K562 (cell line): Measurements from ENCODE around the gene AK4. TPM values are rescaled to one million over a fixed set of nuclear protein-coding genes. Genes with fewer than 3 reads are reported as not detected.

Experiments used
- ARID1B ChIP-seq: fragments of 450-650 bp; IDR thresholded peaks from 2 replicates; pipeline ENCODE4 v1.6.1; 2016; ENCODE audit warnings: antibody characterized with exemption, mild to moderate bottlenecking, inconsistent platforms
- ATF1 ChIP-seq, 2 experiments: fragments of 450-650 bp in 1 of 2; IDR thresholded peaks; 2 replicates each; pipeline ENCODE4 v1.6.1; 2016; ENCODE audit warnings: missing compliant biosample characterization in 1 of 2, missing genetic modification characterization in 1 of 2
- CREB1 ChIP-seq, 2 experiments: sonication (generic) in 1 of 2; formaldehyde crosslinking in 1 of 2; IDR thresholded peaks; 2 replicates each; pipeline versions ENCODE4 v1.6.1 to v1.8.0; 2012 to 2022; ENCODE audit warnings: inconsistent platforms in 1 of 2, mild to moderate bottlenecking in 1 of 2, missing genetic modification reagents in 1 of 2, moderate library complexity in 1 of 2
- NBN ChIP-seq: fragments of 450-650 bp; IDR thresholded peaks from 2 replicates; pipeline ENCODE4 v1.6.1; 2016; ENCODE audit warnings: low read depth, mild to moderate bottlenecking
- PHF8 ChIP-seq: fragments of 200-600 bp; sonication (generic); IDR thresholded peaks from 2 replicates; pipeline ENCODE4 v1.6.1; 2012; ENCODE audit warnings: mixed run types, mild to moderate bottlenecking, inconsistent platforms, low read length, moderate library complexity, borderline replicate concordance
- SP1 ChIP-seq: sonication (generic); formaldehyde crosslinking; IDR thresholded peaks from 2 replicates; pipeline ENCODE4 v1.8.1; 2022; ENCODE audit warnings: mild to moderate bottlenecking, missing genetic modification reagents
- TAL1 ChIP-seq: fragments of 450-650 bp; IDR thresholded peaks from 2 replicates; pipeline ENCODE4 v1.6.1; 2016; ENCODE audit warnings: mild to moderate bottlenecking
- TCF3 ChIP-seq: sonication (generic); formaldehyde crosslinking; IDR thresholded peaks from 2 replicates; pipeline ENCODE4 v1.4.0; 2020; ENCODE audit warnings: mild to moderate bottlenecking, missing genetic modification reagents
- polyA plus RNA-seq, 8 experiments: library from polyadenylated mRNA; depleted of rRNA in 4 of 8; stranded (reverse) in 5 of 8; unstranded in 3 of 8; fragments of >200 nt; fragmentation: Nextera tagmentation in 2 of 8; fragmentation: Illumina TruSeq in 1 of 8; extraction: Ambion mirVana in 2 of 8; extraction: Trizol in 1 of 8; gene quantifications; 2 replicates each; pipeline versions ENCODE4 v1.2.1 to v1.2.3, GENCODE V29; 2011 to 2014; ENCODE audit warnings: inconsistent platforms in 1 of 8, missing spikeins in 1 of 8
- total RNA-seq, 7 experiments: library from RNA; depleted of rRNA in 6 of 7; stranded (reverse); fragments of >200 nt in 6 of 7; fragmentation: Illumina TruSeq in 2 of 7; extraction: Trizol in 2 of 7; gene quantifications; 2 replicates each; pipeline versions ENCODE4 v1.2.1 to v1.2.3, GENCODE V29; 2011 to 2021; ENCODE audit warnings: low replicate concordance in 1 of 7
- TF ChIP-seq, protein P1 (sequence below): fragments of 150-350 bp; IDR thresholded peaks from 2 replicates; pipeline ENCODE4 v1.6.1; 2014; ENCODE audit warnings: low read depth, mild to moderate bottlenecking, low read length, borderline replicate concordance

AK4 gene
- total and polyA plus RNA-seq, 9 of the 15 experiments (the other 6 are each of a cell fraction or from before 2014, with no cell fraction given) = 10.4 to 96.6 (median 21.5) TPM

DNA sequence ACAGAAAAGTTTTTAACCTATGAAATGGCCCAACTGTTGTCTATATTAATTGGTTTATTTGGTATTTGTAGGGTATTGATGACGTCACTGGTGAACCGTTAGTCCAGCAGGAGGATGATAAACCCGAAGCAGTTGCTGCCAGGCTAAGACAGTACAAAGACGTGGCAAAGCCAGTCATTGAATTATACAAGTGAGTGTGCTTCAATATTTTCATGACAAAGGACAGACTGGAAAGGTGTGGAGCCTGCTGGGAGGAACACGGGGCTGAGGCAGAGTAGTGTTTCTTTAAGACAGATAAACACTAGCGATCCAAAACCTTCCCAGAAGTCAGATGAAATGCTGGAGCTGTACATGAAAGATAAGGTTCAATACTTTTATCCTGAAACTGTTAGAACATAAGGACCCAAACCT is 76.7 kb downstream of the AK4 start (continued):
- TF ChIP-seq, protein P1, sequence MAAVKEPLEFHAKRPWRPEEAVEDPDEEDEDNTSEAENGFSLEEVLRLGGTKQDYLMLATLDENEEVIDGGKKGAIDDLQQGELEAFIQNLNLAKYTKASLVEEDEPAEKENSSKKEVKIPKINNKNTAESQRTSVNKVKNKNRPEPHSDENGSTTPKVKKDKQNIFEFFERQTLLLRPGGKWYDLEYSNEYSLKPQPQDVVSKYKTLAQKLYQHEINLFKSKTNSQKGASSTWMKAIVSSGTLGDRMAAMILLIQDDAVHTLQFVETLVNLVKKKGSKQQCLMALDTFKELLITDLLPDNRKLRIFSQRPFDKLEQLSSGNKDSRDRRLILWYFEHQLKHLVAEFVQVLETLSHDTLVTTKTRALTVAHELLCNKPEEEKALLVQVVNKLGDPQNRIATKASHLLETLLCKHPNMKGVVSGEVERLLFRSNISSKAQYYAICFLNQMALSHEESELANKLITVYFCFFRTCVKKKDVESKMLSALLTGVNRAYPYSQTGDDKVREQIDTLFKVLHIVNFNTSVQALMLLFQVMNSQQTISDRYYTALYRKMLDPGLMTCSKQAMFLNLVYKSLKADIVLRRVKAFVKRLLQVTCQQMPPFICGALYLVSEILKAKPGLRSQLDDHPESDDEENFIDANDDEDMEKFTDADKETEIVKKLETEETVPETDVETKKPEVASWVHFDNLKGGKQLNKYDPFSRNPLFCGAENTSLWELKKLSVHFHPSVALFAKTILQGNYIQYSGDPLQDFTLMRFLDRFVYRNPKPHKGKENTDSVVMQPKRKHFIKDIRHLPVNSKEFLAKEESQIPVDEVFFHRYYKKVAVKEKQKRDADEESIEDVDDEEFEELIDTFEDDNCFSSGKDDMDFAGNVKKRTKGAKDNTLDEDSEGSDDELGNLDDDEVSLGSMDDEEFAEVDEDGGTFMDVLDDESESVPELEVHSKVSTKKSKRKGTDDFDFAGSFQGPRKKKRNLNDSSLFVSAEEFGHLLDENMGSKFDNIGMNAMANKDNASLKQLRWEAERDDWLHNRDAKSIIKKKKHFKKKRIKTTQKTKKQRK = no peak
- TF ChIP-seq TCF3 (CRISPR knock-in tag) (peak; percentile 75), ATF1 (CRISPR knock-in tag; IDR thresholded peaks at IDR 0.05) (no peak), ATF1 (tag; IDR thresholded peaks at IDR 0.05) (peak; percentile 97), TAL1 (peak; percentile 60; the same call in 1 of the 2 replicates), NBN (peak; percentile 73), ARID1B (peak; percentile 82), PHF8 (no peak), CREB1 (IDR thresholded peaks at IDR 0.05) (peak; percentile 33; the same call in 1 of the 2 replicates), CREB1 (CRISPR knock-in tag; IDR thresholded peaks at IDR 0.05) (no peak), SP1 (CRISPR knock-in tag) (no peak)
- TF ChIP-seq, all 486 proteins: peak for 52
